ENCODE measurements around the gene PPP1R14C. TPM values are rescaled to one million over a fixed set of nuclear protein-coding genes. Genes with fewer than 3 reads are reported as not detected.

Gene PPP1R14C
- total RNA-seq, 1 experiment from 2014 or later, result not detected

- DNase-seq, result no peak
- Histone ChIP-seq H3K36me3 (no peaks in the 10 kb centered on the region), H3K27me3 (no peaks in the 10 kb centered on the region)
Measured at GRCh38 chr6:150261997-150262697, 119.3 kb downstream of the PPP1R14C start.

GRCh38 chr6:150263765-150264404, 121.0 kb downstream of the PPP1R14C start:
- Histone ChIP-seq H3K36me3 (no peaks in the 10 kb centered on the region), H3K4me3 (no peak overlapping the region), H3K4me1 (no peaks in the 10 kb centered on the region), H3K27me3 (no peaks in the 10 kb centered on the region), H3K9me3 (replicated peaks) (no peaks in the 10 kb centered on the region), H3K27ac (no peak overlapping the region)
- no peak for DNase-seq

More at GRCh38 chr6:150261997-150262697, 119.3 kb downstream of the PPP1R14C start:
- Histone ChIP-seq H3K27ac (no peak overlapping the region), H3K9me3 (replicated peaks) (no peaks in the 10 kb centered on the region), H3K4me1 (no peaks in the 10 kb centered on the region), H3K4me3 (no peak overlapping the region)

- Histone ChIP-seq H3K27ac (no peak overlapping the region), H3K36me3 (no peaks in the 10 kb centered on the region), H3K9me3 (replicated peaks) (no peaks in the 10 kb centered on the region), H3K27me3 (no peaks in the 10 kb centered on the region), H3K4me1 (peaks cover 2% of the 10 kb centered on the region; the same call in 1 of the 2 replicates), H3K4me3 (no peak overlapping the region)
- no peak for DNase-seq
Measured at GRCh38 chr6:150266309-150266708, 123.5 kb downstream of the PPP1R14C start.

- peaks cover 10% of the 10 kb centered on the region for H3K4me1 ChIP-seq
- H3K9me3 ChIP-seq (replicated peaks), result no peaks in the 10 kb centered on the region
- no peak overlapping the region for H3K4me3 ChIP-seq
- H3K27ac ChIP-seq, result no peak overlapping the region
- DNase-seq, result no peak
- no peaks in the 10 kb centered on the region for H3K36me3 ChIP-seq
- H3K27me3 ChIP-seq, result no peaks in the 10 kb centered on the region
Measured at GRCh38 chr6:150266963-150267685, 124.3 kb downstream of the PPP1R14C start.

- Histone ChIP-seq H3K9me3 (replicated peaks) (no peaks in the 10 kb centered on the region), H3K27me3 (no peaks in the 10 kb centered on the region), H3K36me3 (no peaks in the 10 kb centered on the region), H3K4me3 (no peak overlapping the region), H3K4me1 (peaks cover 18% of the 10 kb centered on the region), H3K27ac (no peak overlapping the region)
- DNase-seq, result no peak
Measured at GRCh38 chr6:150267686-150268561, 125.1 kb downstream of the PPP1R14C start.

GRCh38 chr6:150269130-150269856, 126.4 kb downstream of the PPP1R14C start:
- DNase-seq, result no peak
- Histone ChIP-seq H3K9me3 (replicated peaks) (no peaks in the 10 kb centered on the region), H3K4me1 (peaks cover 31% of the 10 kb centered on the region), H3K27me3 (no peaks in the 10 kb centered on the region), H3K36me3 (no peaks in the 10 kb centered on the region), H3K4me3 (no peak overlapping the region), H3K27ac (no peak overlapping the region)

GRCh38 chr6:150269857-150270223, 127.0 kb downstream of the PPP1R14C start:
- Histone ChIP-seq H3K27me3 (no peaks in the 10 kb centered on the region), H3K4me3 (no peak overlapping the region), H3K9me3 (replicated peaks) (no peaks in the 10 kb centered on the region), H3K4me1 (peaks cover 35% of the 10 kb centered on the region), H3K27ac (no peak overlapping the region), H3K36me3 (no peaks in the 10 kb centered on the region)
- no peak for DNase-seq

GRCh38 chr6:150270330-150271052, 127.6 kb downstream of the PPP1R14C start:
- no peak for DNase-seq
- peaks cover 35% of the 10 kb centered on the region for H3K4me1 ChIP-seq
- H3K27me3 ChIP-seq, result no peaks in the 10 kb centered on the region
- H3K9me3 ChIP-seq (replicated peaks), result no peaks in the 10 kb centered on the region
- H3K4me3 ChIP-seq, result no peak overlapping the region
- no peaks in the 10 kb centered on the region for H3K36me3 ChIP-seq
- no peak overlapping the region for H3K27ac ChIP-seq

GRCh38 chr6:150271172-150271500, 128.3 kb downstream of the PPP1R14C start:
- H3K36me3 ChIP-seq, result no peaks in the 10 kb centered on the region
- no peak overlapping the region for H3K27ac ChIP-seq
- DNase-seq, result no peak
- no peaks in the 10 kb centered on the region for H3K9me3 ChIP-seq (replicated peaks)
- no peaks in the 10 kb centered on the region for H3K27me3 ChIP-seq
- H3K4me1 ChIP-seq, result peaks cover 35% of the 10 kb centered on the region
- no peak overlapping the region for H3K4me3 ChIP-seq

GRCh38 chr6:150271501-150272263, 128.8 kb downstream of the PPP1R14C start:
- no peak overlapping the region for H3K27ac ChIP-seq
- no peaks in the 10 kb centered on the region for H3K36me3 ChIP-seq
- H3K4me1 ChIP-seq, result peaks cover 35% of the 10 kb centered on the region
- peaks cover 3% of the 10 kb centered on the region; the same call in 1 of the 2 replicates for H3K27me3 ChIP-seq
- no peak overlapping the region for H3K4me3 ChIP-seq
- peak in 1 of 2 experiments; percentile 54 for DNase-seq
- H3K9me3 ChIP-seq (replicated peaks), result no peaks in the 10 kb centered on the region

GRCh38 chr6:150272264-150272975, 129.6 kb downstream of the PPP1R14C start:
- no peak for DNase-seq
- H3K27me3 ChIP-seq, result peaks cover 4% of the 10 kb centered on the region; the same call in 1 of the 2 replicates
- H3K9me3 ChIP-seq (replicated peaks), result no peaks in the 10 kb centered on the region
- no peak overlapping the region for H3K27ac ChIP-seq
- H3K4me1 ChIP-seq, result peaks cover 35% of the 10 kb centered on the region
- no peak overlapping the region for H3K4me3 ChIP-seq
- no peaks in the 10 kb centered on the region for H3K36me3 ChIP-seq

GRCh38 chr6:150272976-150273315, 130.1 kb downstream of the PPP1R14C start:
- no peak for DNase-seq
- H3K27ac ChIP-seq, result no peak overlapping the region
- H3K4me3 ChIP-seq, result no peak overlapping the region
- H3K36me3 ChIP-seq, result no peaks in the 10 kb centered on the region
- H3K27me3 ChIP-seq, result peaks cover 4% of the 10 kb centered on the region; the same call in 1 of the 2 replicates
- H3K9me3 ChIP-seq (replicated peaks), result no peaks in the 10 kb centered on the region
- peaks cover 35% of the 10 kb centered on the region for H3K4me1 ChIP-seq

Measured in SJCRH30 (cell line).